IPS DF 4.7 (cell line): ENCODE data around the gene KLF7.
"Not testable (repeated sequence)": the region's sequence is repeated elsewhere in the genome, so short reads cannot be mapped to it uniquely, and the experiment has no call there.

Source experiments
- DNase-seq: peaks from one replicate; pipeline ENCODE4 v3.0.0-alpha.2; 2013; ENCODE audit warnings: low spot score; ENCODE audit errors: extremely low read depth

Gene KLF7

GRCh38 chr2:207066791-207067460, 98.8 kb downstream of the KLF7 start:
- DNase-seq: no peak

GRCh38 chr2:207066166-207066565, 99.6 kb downstream of the KLF7 start:
- no peak for DNase-seq

GRCh38 chr2:207064128-207064690, 101.5 kb downstream of the KLF7 start:
- DNase-seq: no peak

GRCh38 chr2:207061181-207061580, 104.6 kb downstream of the KLF7 start:
- DNase-seq: no peak

GRCh38 chr2:207055257-207055656, 110.5 kb downstream of the KLF7 start:
- no peak for DNase-seq

- DNase-seq: no peak
These were observed 111.2 kb downstream of the KLF7 start for GRCh38 chr2:207054521-207054920.

GRCh38 chr2:207051385-207051965, 114.3 kb downstream of the KLF7 start:
- DNase-seq: no peak

GRCh38 chr2:207049122-207049521, 116.6 kb downstream of the KLF7 start:
- DNase-seq: no peak

- no peak for DNase-seq
These were observed 117.3 kb downstream of the KLF7 start for GRCh38 chr2:207048416-207048815.

- DNase-seq: no peak
These were observed 119.0 kb downstream of the KLF7 start for GRCh38 chr2:207046724-207047123.

GRCh38 chr2:207045531-207045930, 120.2 kb downstream of the KLF7 start:
- no peak for DNase-seq

GRCh38 chr2:207044379-207045362, 121.1 kb downstream of the KLF7 start:
- DNase-seq: no peak

- no peak for DNase-seq
These were observed 122.9 kb downstream of the KLF7 start for GRCh38 chr2:207042841-207043240.

- DNase-seq: no peak
These were observed 123.8 kb downstream of the KLF7 start for GRCh38 chr2:207041786-207042554.

- DNase-seq: no peak
These were observed 124.5 kb downstream of the KLF7 start for GRCh38 chr2:207041279-207041678.

- DNase-seq: no peak
These were observed 125.1 kb downstream of the KLF7 start for GRCh38 chr2:207040696-207041095.

- no peak for DNase-seq
These were observed 126.5 kb downstream of the KLF7 start for GRCh38 chr2:207039225-207039624.

GRCh38 chr2:207038299-207038698, 127.4 kb downstream of the KLF7 start:
- no peak for DNase-seq

- no peak for DNase-seq
These were observed 127.9 kb downstream of the KLF7 start for GRCh38 chr2:207037896-207038295.

- DNase-seq: not testable (repeated sequence)
These were observed 128.7 kb downstream of the KLF7 start for GRCh38 chr2:207037023-207037422.

- DNase-seq: no peak
These were observed 129.9 kb downstream of the KLF7 start for GRCh38 chr2:207035875-207036274.
